GM12878 (cell line): ENCODE measurements around the gene B3GNT9. TPM values are rescaled to one million over a fixed set of nuclear protein-coding genes. Genes with fewer than 3 reads are reported as not detected.

Experiments used
- ATAC-seq: fragments of 200-7000 bp; cut with Tn5 transposase; 3 replicates; pipeline ENCODE4 v1.9.1; 2020; ENCODE audit warnings: mild to moderate bottlenecking, moderate library complexity
- BruUV-seq: library from RNA; stranded (reverse); fragments of 400-500 nt; replicated peaks from 2 replicates; lab custom pipeline; 2021; lab: Mats Ljungman, UMichigan
- CTCF ChIA-PET: fragments of 300-600 bp; sonication (Branson Sonifier 250); formaldehyde crosslinking; extraction: SDS; loops from one replicate; lab custom pipeline; 2021; ENCODE audit warnings: inconsistent platforms; lab: Yijun Ruan, JAX
- POLR2A ChIA-PET: fragments of 350-600 bp; formaldehyde crosslinking; extraction: SDS; loops from one replicate; lab custom pipeline; 2021; ENCODE audit warnings: inconsistent platforms; lab: Charles Lee
- RAD21 ChIA-PET: fragments of 300-600 bp; sonication (Branson Sonifier 250); formaldehyde crosslinking; loops from one replicate; lab custom pipeline; 2023; ENCODE audit warnings: antibody characterized with exemption; ENCODE audit not compliant: unreplicated experiment; lab: Charles Lee
- SMC1A ChIA-PET: fragments of 300-600 bp; sonication (Branson Sonifier 250); formaldehyde crosslinking; loops from one replicate; lab custom pipeline; 2023; ENCODE audit not compliant: unreplicated experiment, uncharacterized antibody; lab: Charles Lee
- DNase-seq: peaks from one replicate; pipeline ENCODE4 v3.0.0-alpha.2; 2011; ENCODE audit warnings: low read depth, low spot score
- FAIRE-seq: peaks from 3 replicates; lab custom pipeline; 2011; peaks lifted over from hg19 to GRCh38; lab: Jason Lieb, UNC
- H2AFZ ChIP-seq: 2 replicates; pipeline ENCODE4 v1.6.0; 2011; ENCODE audit warnings: low read depth, low read length, control low read depth; ENCODE audit not compliant: control insufficient read depth
- H3K27ac ChIP-seq: 2 replicates; pipeline ENCODE4 v1.5.1; 2011; ENCODE audit warnings: control low read depth; ENCODE audit not compliant: control insufficient read depth, insufficient read depth
- H3K27me3 ChIP-seq, 2 experiments: replicated peaks in 1 of 2; 2 replicates each; pipeline versions ENCODE4 v1.6.0 to v1.6.1; 2011; ENCODE audit warnings: low read length in 1 of 2; ENCODE audit not compliant: control insufficient read depth in 2 of 2, insufficient read depth in 2 of 2
- H3K36me3 ChIP-seq, 2 experiments: 2 replicates each; pipeline ENCODE4 v1.5.1; 2011; ENCODE audit warnings: low read length in 1 of 2; ENCODE audit not compliant: control insufficient read depth in 2 of 2, insufficient read depth in 2 of 2
- H3K4me1 ChIP-seq: 2 replicates; pipeline ENCODE4 v1.6.1; 2011; ENCODE audit warnings: mild to moderate bottlenecking, low read length, moderate library complexity, mixed read lengths; ENCODE audit not compliant: control insufficient read depth, insufficient read depth
- H3K4me2 ChIP-seq: 2 replicates; pipeline ENCODE4 v1.6.0; 2011; ENCODE audit warnings: control low read depth; ENCODE audit not compliant: control insufficient read depth, insufficient read depth
- H3K4me3 ChIP-seq: fragments of 200-600 bp; sonication (generic); 2 replicates; pipeline ENCODE4 v1.5.1; 2016
- H3K79me2 ChIP-seq: 2 replicates; pipeline ENCODE4 v1.6.0; 2011; ENCODE audit warnings: low read length; ENCODE audit not compliant: control insufficient read depth, insufficient read depth
- H3K9ac ChIP-seq: 2 replicates; pipeline ENCODE4 v1.8.0; 2011; ENCODE audit warnings: low read length, control low read depth, mixed read lengths; ENCODE audit not compliant: control insufficient read depth, insufficient read depth
- H3K9me3 ChIP-seq: replicated peaks from 3 replicates; pipeline ENCODE4 v1.5.1; 2011; ENCODE audit warnings: mild to moderate bottlenecking, low read length; ENCODE audit not compliant: control insufficient read depth, insufficient read depth
- H4K20me1 ChIP-seq: 2 replicates; pipeline ENCODE4 v1.6.0; 2011; ENCODE audit not compliant: control insufficient read depth, insufficient read depth
- CHD1 ChIP-seq: IDR thresholded peaks from 2 replicates; pipeline ENCODE4 v1.6.1; 2012; ENCODE audit warnings: low read depth, low read length, improper control_type of control experiment
- ETV6 ChIP-seq, 2 experiments: fragments of 450-650 bp in 1 of 2; IDR thresholded peaks in 1 of 2; conservative IDR thresholded peaks in 1 of 2; 2 replicates each; pipeline ENCODE4 v1.6.1; 2014; ENCODE audit warnings: antibody characterized with exemption in 1 of 2, borderline replicate concordance in 1 of 2, low read depth in 1 of 2, mild to moderate bottlenecking in 1 of 2, moderate library complexity in 1 of 2
- FOXK2 ChIP-seq: fragments of 450-650 bp; IDR thresholded peaks from 2 replicates; pipeline ENCODE4 v1.6.1; 2017; ENCODE audit warnings: mild to moderate bottlenecking, moderate library complexity
- IKZF2 ChIP-seq, 2 experiments: fragments of 450-650 bp; IDR thresholded peaks; 2 replicates each; pipeline ENCODE4 v1.6.1; 2017; ENCODE audit warnings: mild to moderate bottlenecking in 2 of 2, moderate library complexity in 2 of 2
- MEF2A ChIP-seq: IDR thresholded peaks from 2 replicates; pipeline ENCODE4 v1.6.1; 2011; ENCODE audit warnings: low read depth, mild to moderate bottlenecking, low read length, moderate library complexity; ENCODE audit not compliant: insufficient read depth
- RELA ChIP-seq: fragments of 450-650 bp; IDR thresholded peaks from 2 replicates; pipeline ENCODE4 v1.8.0; 2014; ENCODE audit warnings: borderline replicate concordance; ENCODE audit not compliant: partially characterized antibody
- SIX5 ChIP-seq: IDR thresholded peaks from 2 replicates; pipeline ENCODE4 v1.6.1; 2011; ENCODE audit warnings: mild to moderate bottlenecking, low read depth, low read length, moderate library complexity; ENCODE audit not compliant: severe bottlenecking
- STAT1 ChIP-seq: fragments of 450-650 bp; conservative IDR thresholded peaks from 2 replicates; pipeline ENCODE4 v1.6.1; 2014; ENCODE audit warnings: antibody characterized with exemption, mild to moderate bottlenecking
- TCF7 ChIP-seq: IDR thresholded peaks from 2 replicates; pipeline ENCODE4 v1.6.1; 2014; ENCODE audit warnings: antibody characterized with exemption, borderline replicate concordance
- ZNF207 ChIP-seq: fragments of 450-650 bp; IDR thresholded peaks from 2 replicates; pipeline ENCODE4 v1.6.1; 2014; ENCODE audit warnings: antibody characterized with exemption, mild to moderate bottlenecking, borderline replicate concordance
- ZNF217 ChIP-seq: fragments of 450-650 bp; IDR thresholded peaks from 2 replicates; pipeline ENCODE4 v1.6.1; 2017; ENCODE audit warnings: antibody characterized with exemption, mild to moderate bottlenecking
- ZNF622 ChIP-seq: fragments of 450-650 bp; IDR thresholded peaks from 2 replicates; pipeline ENCODE4 v1.6.1; 2017; ENCODE audit warnings: mild to moderate bottlenecking, inconsistent platforms
- WGBS: methylation state at CpG from one replicate; pipeline ENCODE4 v1.1.6; 2016; ENCODE audit warnings: low lambda C conversion rate; ENCODE audit not compliant: insufficient replicate concordance, insufficient coverage; ENCODE audit errors: missing lambda C conversion rate; 5-methylcytosine and 5-hydroxymethylcytosine counted together
- in situ Hi-C: fragments of 300-500 bp; cut with MboI; formaldehyde crosslinking; loops from 9 replicates; pipeline ENCODE4 v1.14.3; 2018; ENCODE audit warnings: mixed read lengths
- intact Hi-C: fragments of 100-400 bp; cut with micrococcal nuclease; formaldehyde crosslinking; loops from one replicate; pipeline ENCODE4 v1.14.2; 2022; ENCODE audit not compliant: unreplicated experiment
- polyA plus RNA-seq, 11 experiments: library from polyadenylated mRNA; depleted of rRNA in 4 of 11; unstranded in 6 of 11; stranded (reverse) in 5 of 11; fragments of >200 nt; fragmentation: Nextera tagmentation in 4 of 11; fragmentation: Illumina TruSeq in 1 of 11; extraction: Ambion mirVana in 4 of 11; extraction: Trizol in 1 of 11; gene quantifications; 1 replicate in 1 of 11; 2 replicates in 10 of 11; pipeline versions ENCODE4 v1.2.1 to v1.2.3, GENCODE V29; 2011 to 2016; ENCODE audit warnings: inconsistent platforms in 2 of 11, missing spikeins in 2 of 11, low read depth in 1 of 11
- total RNA-seq, 4 experiments: library from RNA; depleted of rRNA in 3 of 4; stranded (reverse); fragments of >200 nt in 3 of 4; fragmentation: Illumina TruSeq in 1 of 4; extraction: Trizol in 1 of 4; gene quantifications; 2 replicates each; pipeline versions ENCODE4 v1.2.1 to v1.2.3, GENCODE V29; 2013 to 2021
- TF ChIP-seq, protein P1 (sequence below): fragments of 150-350 bp; IDR thresholded peaks from 2 replicates; pipeline ENCODE4 v1.6.1; 2016; ENCODE audit warnings: low read depth, low read length
- TF ChIP-seq, protein P2 (sequence below): fragments of 450-650 bp; IDR thresholded peaks from 2 replicates; pipeline ENCODE4 v1.6.1; 2018; ENCODE audit warnings: mild to moderate bottlenecking, low read depth, moderate library complexity; ENCODE audit not compliant: partially characterized antibody
- TF ChIP-seq, protein P3 (sequence below): fragments of 450-650 bp; IDR thresholded peaks from 2 replicates; pipeline ENCODE4 v1.6.1; 2017; ENCODE audit warnings: mild to moderate bottlenecking, moderate library complexity

The B3GNT9 gene
- total and polyA plus RNA-seq, 10 of the 15 experiments (the other 5 are each of a cell fraction or from before 2014, with no cell fraction given): 0.08 to 5.0 (median 1.9) TPM

DNA sequence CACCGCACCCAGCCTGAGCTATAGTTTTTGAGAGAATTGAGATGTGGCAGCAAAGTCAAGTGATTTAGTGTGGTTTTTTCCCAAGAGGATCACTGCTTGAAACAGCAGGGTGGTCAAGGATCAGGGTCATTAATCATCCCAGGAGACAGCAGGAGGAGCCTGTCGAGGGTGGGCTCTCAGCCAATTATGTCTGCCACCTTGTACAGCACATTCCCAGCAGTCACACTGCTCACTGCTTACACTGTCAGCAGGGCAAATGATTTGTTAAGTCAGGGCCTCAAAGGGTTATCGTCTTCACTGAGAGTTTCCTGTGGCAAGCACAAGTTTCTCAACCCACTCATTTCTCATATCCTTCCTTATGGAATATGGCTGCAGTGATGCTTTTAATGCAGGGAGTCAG, 13.2 kb downstream of the B3GNT9 start:
- no peak for FAIRE-seq
- Histone ChIP-seq H3K27ac (no peak overlapping the region), H3K36me3 (peaks cover 19 to 22% of the 10 kb centered on the region in 2 experiments; a peak in 3 of 4 replicates), H3K79me2 (no peaks in the 10 kb centered on the region), H3K4me1 (no peaks in the 10 kb centered on the region), H3K4me3 (no peak overlapping the region), H3K9ac (no peak overlapping the region), H4K20me1 (no peaks in the 10 kb centered on the region), H2AFZ (no peak overlapping the region), H3K9me3 (no peaks in the 10 kb centered on the region), H3K27me3 (no peaks in the 10 kb centered on the region), H3K4me2 (no peak overlapping the region)
- no TSS peak for BruUV-seq
- ChIA-PET CTCF (interaction anchor here (0.7 to 2.0 kb wide), 4 partner anchors 17 to 123 kb away, joined by 3 to 7 read pairs (median 5); no protein-coding TSS in a partner anchor), SMC1A (interaction anchor here (0.7 to 1.2 kb wide), 2 partner anchors 13 to 159 kb away, joined by 3 read pairs; partner anchors contain the start of gene B3GNT9), RAD21 (no interaction called here), POLR2A (no interaction called here)
- ATAC-seq: no peak
- in situ Hi-C loops: no loop called here
- intact Hi-C loops: no loop called here
- WGBS: 94% methylated on average over 3 of the region's 3 CpGs
- no peak for DNase-seq
- TF ChIP-seq MEF2A (no peak), ZNF217 (no peak), FOXK2 (no peak), ZNF207 (no peak), SIX5 (no peak), TCF7 (no peak), IKZF2 (IDR thresholded peaks at IDR 0.05) (no peak), ETV6 (conservative IDR thresholded peaks at IDR 0.05 in 1 of 2, IDR thresholded peaks at IDR 0.05 in 1 of 2; ENCODE audit: borderline replicate concordance in 1 of 2, low read depth in 1 of 2) (no peak), RELA (no peak), ZNF622 (no peak), STAT1 (no peak), CHD1 (no peak)
- TF ChIP-seq, protein P1, sequence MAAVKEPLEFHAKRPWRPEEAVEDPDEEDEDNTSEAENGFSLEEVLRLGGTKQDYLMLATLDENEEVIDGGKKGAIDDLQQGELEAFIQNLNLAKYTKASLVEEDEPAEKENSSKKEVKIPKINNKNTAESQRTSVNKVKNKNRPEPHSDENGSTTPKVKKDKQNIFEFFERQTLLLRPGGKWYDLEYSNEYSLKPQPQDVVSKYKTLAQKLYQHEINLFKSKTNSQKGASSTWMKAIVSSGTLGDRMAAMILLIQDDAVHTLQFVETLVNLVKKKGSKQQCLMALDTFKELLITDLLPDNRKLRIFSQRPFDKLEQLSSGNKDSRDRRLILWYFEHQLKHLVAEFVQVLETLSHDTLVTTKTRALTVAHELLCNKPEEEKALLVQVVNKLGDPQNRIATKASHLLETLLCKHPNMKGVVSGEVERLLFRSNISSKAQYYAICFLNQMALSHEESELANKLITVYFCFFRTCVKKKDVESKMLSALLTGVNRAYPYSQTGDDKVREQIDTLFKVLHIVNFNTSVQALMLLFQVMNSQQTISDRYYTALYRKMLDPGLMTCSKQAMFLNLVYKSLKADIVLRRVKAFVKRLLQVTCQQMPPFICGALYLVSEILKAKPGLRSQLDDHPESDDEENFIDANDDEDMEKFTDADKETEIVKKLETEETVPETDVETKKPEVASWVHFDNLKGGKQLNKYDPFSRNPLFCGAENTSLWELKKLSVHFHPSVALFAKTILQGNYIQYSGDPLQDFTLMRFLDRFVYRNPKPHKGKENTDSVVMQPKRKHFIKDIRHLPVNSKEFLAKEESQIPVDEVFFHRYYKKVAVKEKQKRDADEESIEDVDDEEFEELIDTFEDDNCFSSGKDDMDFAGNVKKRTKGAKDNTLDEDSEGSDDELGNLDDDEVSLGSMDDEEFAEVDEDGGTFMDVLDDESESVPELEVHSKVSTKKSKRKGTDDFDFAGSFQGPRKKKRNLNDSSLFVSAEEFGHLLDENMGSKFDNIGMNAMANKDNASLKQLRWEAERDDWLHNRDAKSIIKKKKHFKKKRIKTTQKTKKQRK: no peak
- TF ChIP-seq, protein P2, sequence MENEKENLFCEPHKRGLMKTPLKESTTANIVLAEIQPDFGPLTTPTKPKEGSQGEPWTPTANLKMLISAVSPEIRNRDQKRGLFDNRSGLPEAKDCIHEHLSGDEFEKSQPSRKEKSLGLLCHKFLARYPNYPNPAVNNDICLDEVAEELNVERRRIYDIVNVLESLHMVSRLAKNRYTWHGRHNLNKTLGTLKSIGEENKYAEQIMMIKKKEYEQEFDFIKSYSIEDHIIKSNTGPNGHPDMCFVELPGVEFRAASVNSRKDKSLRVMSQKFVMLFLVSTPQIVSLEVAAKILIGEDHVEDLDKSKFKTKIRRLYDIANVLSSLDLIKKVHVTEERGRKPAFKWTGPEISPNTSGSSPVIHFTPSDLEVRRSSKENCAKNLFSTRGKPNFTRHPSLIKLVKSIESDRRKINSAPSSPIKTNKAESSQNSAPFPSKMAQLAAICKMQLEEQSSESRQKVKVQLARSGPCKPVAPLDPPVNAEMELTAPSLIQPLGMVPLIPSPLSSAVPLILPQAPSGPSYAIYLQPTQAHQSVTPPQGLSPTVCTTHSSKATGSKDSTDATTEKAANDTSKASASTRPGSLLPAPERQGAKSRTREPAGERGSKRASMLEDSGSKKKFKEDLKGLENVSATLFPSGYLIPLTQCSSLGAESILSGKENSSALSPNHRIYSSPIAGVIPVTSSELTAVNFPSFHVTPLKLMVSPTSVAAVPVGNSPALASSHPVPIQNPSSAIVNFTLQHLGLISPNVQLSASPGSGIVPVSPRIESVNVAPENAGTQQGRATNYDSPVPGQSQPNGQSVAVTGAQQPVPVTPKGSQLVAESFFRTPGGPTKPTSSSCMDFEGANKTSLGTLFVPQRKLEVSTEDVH: no peak
- TF ChIP-seq, protein P3, sequence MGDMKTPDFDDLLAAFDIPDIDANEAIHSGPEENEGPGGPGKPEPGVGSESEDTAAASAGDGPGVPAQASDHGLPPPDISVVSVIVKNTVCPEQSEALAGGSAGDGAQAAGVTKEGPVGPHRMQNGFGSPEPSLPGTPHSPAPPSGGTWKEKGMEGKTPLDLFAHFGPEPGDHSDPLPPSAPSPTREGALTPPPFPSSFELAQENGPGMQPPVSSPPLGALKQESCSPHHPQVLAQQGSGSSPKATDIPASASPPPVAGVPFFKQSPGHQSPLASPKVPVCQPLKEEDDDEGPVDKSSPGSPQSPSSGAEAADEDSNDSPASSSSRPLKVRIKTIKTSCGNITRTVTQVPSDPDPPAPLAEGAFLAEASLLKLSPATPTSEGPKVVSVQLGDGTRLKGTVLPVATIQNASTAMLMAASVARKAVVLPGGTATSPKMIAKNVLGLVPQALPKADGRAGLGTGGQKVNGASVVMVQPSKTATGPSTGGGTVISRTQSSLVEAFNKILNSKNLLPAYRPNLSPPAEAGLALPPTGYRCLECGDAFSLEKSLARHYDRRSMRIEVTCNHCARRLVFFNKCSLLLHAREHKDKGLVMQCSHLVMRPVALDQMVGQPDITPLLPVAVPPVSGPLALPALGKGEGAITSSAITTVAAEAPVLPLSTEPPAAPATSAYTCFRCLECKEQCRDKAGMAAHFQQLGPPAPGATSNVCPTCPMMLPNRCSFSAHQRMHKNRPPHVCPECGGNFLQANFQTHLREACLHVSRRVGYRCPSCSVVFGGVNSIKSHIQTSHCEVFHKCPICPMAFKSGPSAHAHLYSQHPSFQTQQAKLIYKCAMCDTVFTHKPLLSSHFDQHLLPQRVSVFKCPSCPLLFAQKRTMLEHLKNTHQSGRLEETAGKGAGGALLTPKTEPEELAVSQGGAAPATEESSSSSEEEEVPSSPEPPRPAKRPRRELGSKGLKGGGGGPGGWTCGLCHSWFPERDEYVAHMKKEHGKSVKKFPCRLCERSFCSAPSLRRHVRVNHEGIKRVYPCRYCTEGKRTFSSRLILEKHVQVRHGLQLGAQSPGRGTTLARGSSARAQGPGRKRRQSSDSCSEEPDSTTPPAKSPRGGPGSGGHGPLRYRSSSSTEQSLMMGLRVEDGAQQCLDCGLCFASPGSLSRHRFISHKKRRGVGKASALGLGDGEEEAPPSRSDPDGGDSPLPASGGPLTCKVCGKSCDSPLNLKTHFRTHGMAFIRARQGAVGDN: no peak
